Parathyroid adenoma (tissue), 2 donors: ENCODE results near the gene HOXD10.

Experiments
- H2AFZ ChIP-seq: fragments of 300-600 bp; sonication (generic); one replicate; pipeline ENCODE4 v1.7.0; 2017; ENCODE audit warnings: antibody characterized with exemption, mild to moderate bottlenecking
- H3K27ac ChIP-seq: fragments of 300-600 bp; sonication (generic); one replicate; pipeline ENCODE4 v1.7.0; 2017
- H3K27me3 ChIP-seq: fragments of 300-600 bp; sonication (generic); one replicate; pipeline ENCODE4 v1.7.0; 2017; ENCODE audit warnings: low read length; ENCODE audit not compliant: control insufficient read depth, insufficient read depth
- H3K36me3 ChIP-seq: fragments of 300-600 bp; sonication (generic); one replicate; pipeline ENCODE4 v1.7.0; 2017; ENCODE audit warnings: low read length; ENCODE audit not compliant: control insufficient read depth, insufficient read depth
- H3K4me1 ChIP-seq: fragments of 300-600 bp; sonication (generic); one replicate; pipeline ENCODE4 v1.7.0; 2017; ENCODE audit warnings: control low read depth
- H3K4me2 ChIP-seq: fragments of 300-600 bp; sonication (generic); one replicate; pipeline ENCODE4 v1.7.0; 2017; ENCODE audit warnings: low read length
- H3K4me3 ChIP-seq: fragments of 300-600 bp; sonication (generic); one replicate; pipeline ENCODE4 v1.7.0; 2017; ENCODE audit warnings: low read depth, low read length
- H3K79me2 ChIP-seq: fragments of 300-600 bp; sonication (generic); one replicate; pipeline ENCODE4 v1.7.0; 2017; ENCODE audit warnings: control low read depth
- H3K9ac ChIP-seq: fragments of 300-600 bp; sonication (generic); one replicate; pipeline ENCODE4 v1.7.0; 2017; ENCODE audit warnings: mild to moderate bottlenecking
- H3K9me3 ChIP-seq: fragments of 300-600 bp; sonication (generic); one replicate; pipeline ENCODE4 v1.7.0; 2017; ENCODE audit warnings: low read length; ENCODE audit not compliant: control insufficient read depth
- CTCF ChIP-seq: fragments of 300-600 bp; sonication (generic); IDR thresholded peaks from one replicate; pipeline ENCODE4 v1.7.0; 2017; ENCODE audit warnings: antibody characterized with exemption, mild to moderate bottlenecking
- donor health status: primary hyperparathyroidism.

HOXD10 gene

GRCh38 chr2:176104316-176105077 is 12.1 kb upstream of the HOXD10 start:
- Histone ChIP-seq H3K9me3 (no peaks in the 10 kb centered on the region), H3K79me2 (no peaks in the 10 kb centered on the region), H3K4me3 (no peak overlapping the region), H3K4me2 (no peak overlapping the region), H3K9ac (no peak overlapping the region), H3K27ac (no peak overlapping the region), H3K4me1 (no peaks in the 10 kb centered on the region), H2AFZ (no peak overlapping the region), H3K27me3 (peaks cover 29% of the 10 kb centered on the region), H3K36me3 (no peaks in the 10 kb centered on the region)
- TF ChIP-seq CTCF, result no peak

GRCh38 chr2:176105078-176105729 is 11.4 kb upstream of the HOXD10 start:
- no peak overlapping the region for H3K4me3 ChIP-seq
- H3K4me2 ChIP-seq, result no peak overlapping the region
- no peak overlapping the region for H2AFZ ChIP-seq
- H3K27ac ChIP-seq, result no peak overlapping the region
- H3K4me1 ChIP-seq, result no peaks in the 10 kb centered on the region
- no peak overlapping the region for H3K9ac ChIP-seq
- H3K36me3 ChIP-seq, result no peaks in the 10 kb centered on the region
- peaks cover 26% of the 10 kb centered on the region for H3K27me3 ChIP-seq
- no peaks in the 10 kb centered on the region for H3K79me2 ChIP-seq
- TF ChIP-seq CTCF, result no peak
- H3K9me3 ChIP-seq, result no peaks in the 10 kb centered on the region

GRCh38 chr2:176105730-176106580 is 10.6 kb upstream of the HOXD10 start:
- no peak overlapping the region for H3K27ac ChIP-seq
- no peak for TF ChIP-seq CTCF

GRCh38 chr2:176106581-176107539 is 9.7 kb upstream of the HOXD10 start, which contains the start of gene HOXD11:
Gene HOXD11, plus strand, starts transcription at chr2:176107280. Its CDS starts 76 bp downstream, at chr2:176107356.
- Histone ChIP-seq H3K9me3 (no peaks in the 10 kb centered on the region), H2AFZ (no peak within 1 kb of the TSS), H3K4me1 (no peaks in the 10 kb centered on the region), H3K4me3 (no peak within 1 kb of the TSS), H3K36me3 (no peaks in the 10 kb centered on the region), H3K9ac (no peak within 1 kb of the TSS), H3K4me2 (peak within 1 kb of the TSS; percentile 6), H3K27me3 (peaks cover 30% of the 10 kb centered on the region), H3K27ac (no peak within 1 kb of the TSS), H3K79me2 (no peaks in the 10 kb centered on the region)
- TF ChIP-seq CTCF, result no peak

More at GRCh38 chr2:176105730-176106580, 10.6 kb upstream of the HOXD10 start:
- H3K9me3 ChIP-seq, result no peaks in the 10 kb centered on the region
- H3K9ac ChIP-seq, result no peak overlapping the region
- H2AFZ ChIP-seq, result no peak overlapping the region
- no peaks in the 10 kb centered on the region for H3K36me3 ChIP-seq
- no peak overlapping the region for H3K4me2 ChIP-seq
- H3K27me3 ChIP-seq, result peaks cover 27% of the 10 kb centered on the region
- H3K4me3 ChIP-seq, result no peak overlapping the region
- no peaks in the 10 kb centered on the region for H3K79me2 ChIP-seq
- no peaks in the 10 kb centered on the region for H3K4me1 ChIP-seq
